ENCODE results near the gene ENTPD5. TPM values are rescaled to one million over a fixed set of nuclear protein-coding genes. Genes with fewer than 3 reads are reported as not detected.

ENTPD5 gene
- polyA plus RNA-seq, 1 of the 3 experiments (the other 2 are of a cell fraction) = 5.5 TPM

DNA sequence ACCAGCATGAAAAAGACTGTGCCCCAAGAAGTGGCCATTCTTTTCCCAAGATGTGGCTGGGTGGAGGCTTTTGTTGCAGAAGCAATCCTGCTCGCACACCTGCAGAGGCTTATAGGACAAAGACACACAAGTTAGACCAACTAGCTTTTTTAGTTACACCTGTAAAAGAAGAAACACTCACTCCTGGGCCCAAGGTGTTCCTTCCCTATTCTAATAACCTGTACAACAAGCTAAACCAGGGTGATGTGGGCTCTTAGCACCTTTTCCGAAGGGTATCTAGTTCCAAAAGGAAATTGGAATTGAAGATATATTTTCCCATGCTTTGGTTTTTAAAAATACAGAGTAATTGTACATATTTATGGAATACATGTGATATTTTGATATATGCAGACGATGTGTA, 31.0 kb downstream of the ENTPD5 start:
- POLR2A ChIA-PET = no interaction called here
- H4K20me1 ChIP-seq (ENCODE audit: insufficient read depth) = no peaks in the 10 kb centered on the region
- H3K36me3 ChIP-seq (replicated peaks in 1 of 2; ENCODE audit: control insufficient read depth in 1 of 2, insufficient read depth in 2 of 2, low read length in 1 of 2) = peaks cover 0 to 6% of the 10 kb centered on the region in 2 experiments
- TF ChIP-seq TEAD4 (IDR thresholded peaks at IDR 0.05; ENCODE audit: borderline replicate concordance, insufficient read depth) (no peak), JUND (IDR thresholded peaks at IDR 0.05) (no peak), RCOR1 (IDR thresholded peaks at IDR 0.05; ENCODE audit: low read length) (no peak), RAD21 (IDR thresholded peaks at IDR 0.05; ENCODE audit: low read length) (no peak), ELF1 (IDR thresholded peaks at IDR 0.05) (no peak), FOXJ3 (CRISPR knock-in tag; IDR thresholded peaks at IDR 0.05) (no peak), SIN3A (IDR thresholded peaks at IDR 0.05; ENCODE audit: borderline replicate concordance, low read depth, low read length) (no peak)
- TF ChIP-seq, protein P1, sequence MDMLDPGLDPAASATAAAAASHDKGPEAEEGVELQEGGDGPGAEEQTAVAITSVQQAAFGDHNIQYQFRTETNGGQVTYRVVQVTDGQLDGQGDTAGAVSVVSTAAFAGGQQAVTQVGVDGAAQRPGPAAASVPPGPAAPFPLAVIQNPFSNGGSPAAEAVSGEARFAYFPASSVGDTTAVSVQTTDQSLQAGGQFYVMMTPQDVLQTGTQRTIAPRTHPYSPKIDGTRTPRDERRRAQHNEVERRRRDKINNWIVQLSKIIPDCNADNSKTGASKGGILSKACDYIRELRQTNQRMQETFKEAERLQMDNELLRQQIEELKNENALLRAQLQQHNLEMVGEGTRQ (IDR thresholded peaks at IDR 0.05; ENCODE audit: borderline replicate concordance, low read depth, low read length) = no peak
- CTCF ChIA-PET = interaction anchor here (1.0 to 1.1 kb wide), 2 partner anchors 11 to 12 kb away, joined by 3 read pairs; no protein-coding TSS in a partner anchor
- H3F3A ChIP-seq (replicated peaks; ENCODE audit: insufficient read depth) = no peaks in the 10 kb centered on the region
- no peaks in the 10 kb centered on the region for H3K4me1 ChIP-seq (ENCODE audit: control insufficient read depth in 1 of 2, insufficient read depth in 2 of 2, low read depth in 1 of 2, low read length in 1 of 2)
- H2AFZ ChIP-seq (ENCODE audit: low read depth) = no peak overlapping the region
- no peaks in the 10 kb centered on the region for H3K79me2 ChIP-seq (ENCODE audit: insufficient read depth)
- no peak overlapping the region for H3K4me3 ChIP-seq (ENCODE audit: low read depth in 2 of 2, low read length in 1 of 2)
- no peaks in the 10 kb centered on the region for H3K9me3 ChIP-seq
- H3K27ac ChIP-seq (ENCODE audit: low read depth in 2 of 2, low read length in 1 of 2) = no peak overlapping the region
- H3K27me3 ChIP-seq (ENCODE audit: insufficient read depth) = no peaks in the 10 kb centered on the region
- no peak for DNase-seq
- no peak overlapping the region for H3K4me2 ChIP-seq
- 94% methylated on average over 3 of the region's 3 CpGs for WGBS (ENCODE audit: low lambda C conversion rate)
- no peaks in the 10 kb centered on the region for H3K9me2 ChIP-seq
- no peak overlapping the region for H3K9ac ChIP-seq

DNA sequence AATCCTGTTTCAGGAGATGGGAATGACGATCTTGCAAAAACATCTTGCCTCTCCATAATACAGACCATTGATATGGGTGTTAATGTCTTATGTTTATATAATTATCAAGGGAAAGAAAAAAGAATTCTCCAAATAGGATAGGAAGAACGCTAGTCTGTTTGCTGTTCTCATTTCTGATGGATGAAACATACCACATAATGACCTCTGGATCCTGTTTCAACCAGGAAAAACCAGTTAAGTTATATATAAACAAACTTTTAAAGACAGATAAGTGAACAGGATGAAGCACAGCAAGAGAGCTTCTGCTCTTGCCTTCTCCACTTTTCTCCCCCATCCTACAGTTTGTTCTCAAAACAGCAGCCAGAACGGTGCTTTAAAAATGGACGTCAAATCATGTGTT, 41.2 kb downstream of the ENTPD5 start:
- no peaks in the 10 kb centered on the region for H3K27me3 ChIP-seq (ENCODE audit: insufficient read depth)
- H3K4me2 ChIP-seq = no peak overlapping the region
- H2AFZ ChIP-seq (ENCODE audit: low read depth) = no peak overlapping the region
- WGBS (ENCODE audit: low lambda C conversion rate) = 84% methylated on average over 4 of the region's 4 CpGs
- no peaks in the 10 kb centered on the region for H3K9me3 ChIP-seq
- H3K9me2 ChIP-seq = no peaks in the 10 kb centered on the region
- TF ChIP-seq EZH2phosphoT487 (IDR thresholded peaks at IDR 0.05; ENCODE audit: borderline replicate concordance, low read depth) = no peak
- TF ChIP-seq, protein P2, sequence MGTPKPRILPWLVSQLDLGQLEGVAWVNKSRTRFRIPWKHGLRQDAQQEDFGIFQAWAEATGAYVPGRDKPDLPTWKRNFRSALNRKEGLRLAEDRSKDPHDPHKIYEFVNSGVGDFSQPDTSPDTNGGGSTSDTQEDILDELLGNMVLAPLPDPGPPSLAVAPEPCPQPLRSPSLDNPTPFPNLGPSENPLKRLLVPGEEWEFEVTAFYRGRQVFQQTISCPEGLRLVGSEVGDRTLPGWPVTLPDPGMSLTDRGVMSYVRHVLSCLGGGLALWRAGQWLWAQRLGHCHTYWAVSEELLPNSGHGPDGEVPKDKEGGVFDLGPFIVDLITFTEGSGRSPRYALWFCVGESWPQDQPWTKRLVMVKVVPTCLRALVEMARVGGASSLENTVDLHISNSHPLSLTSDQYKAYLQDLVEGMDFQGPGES (IDR thresholded peaks at IDR 0.05; ENCODE audit: low read depth, low read length) = no peak
- TF ChIP-seq TCF12 (IDR thresholded peaks at IDR 0.05) = no peak
- no peak for TF ChIP-seq SIN3A (IDR thresholded peaks at IDR 0.05; ENCODE audit: borderline replicate concordance, low read depth, low read length)
- TF ChIP-seq ELF1 (IDR thresholded peaks at IDR 0.05) = no peak
- TF ChIP-seq TAF1 (IDR thresholded peaks at IDR 0.05; ENCODE audit: borderline replicate concordance, low read depth, low read length) = no peak
- no peak for TF ChIP-seq FOXJ3 (CRISPR knock-in tag; IDR thresholded peaks at IDR 0.05)
- TF ChIP-seq FOSL2 (IDR thresholded peaks at IDR 0.05; ENCODE audit: borderline replicate concordance, low read depth) = no peak
- no peak for TF ChIP-seq POLR2AphosphoS5 (IDR thresholded peaks at IDR 0.05; ENCODE audit: low read depth, low read length)
- no peak for TF ChIP-seq TEAD4 (IDR thresholded peaks at IDR 0.05; ENCODE audit: borderline replicate concordance, insufficient read depth)
- H3K79me2 ChIP-seq (ENCODE audit: insufficient read depth) = no peaks in the 10 kb centered on the region
- H3K4me1 ChIP-seq (ENCODE audit: control insufficient read depth in 1 of 2, insufficient read depth in 2 of 2, low read depth in 1 of 2, low read length in 1 of 2) = peaks cover 0 to 2% of the 10 kb centered on the region in 2 experiments; a peak in 1 of 4 replicates
- no peaks in the 10 kb centered on the region for H3F3A ChIP-seq (replicated peaks; ENCODE audit: insufficient read depth)
- CTCF ChIA-PET = no interaction called here
- H3K9ac ChIP-seq = no peak overlapping the region
- POLR2A ChIA-PET = no interaction called here
- peaks cover 0 to 4% of the 10 kb centered on the region in 2 experiments for H3K36me3 ChIP-seq (replicated peaks in 1 of 2; ENCODE audit: control insufficient read depth in 1 of 2, insufficient read depth in 2 of 2, low read length in 1 of 2)
- no peak overlapping the region for H3K27ac ChIP-seq (ENCODE audit: low read depth in 2 of 2, low read length in 1 of 2)
- DNase-seq = no peak
- H3K4me3 ChIP-seq (ENCODE audit: low read depth in 2 of 2, low read length in 1 of 2) = no peak overlapping the region
- no peaks in the 10 kb centered on the region for H4K20me1 ChIP-seq (ENCODE audit: insufficient read depth)
